MM.1S (cell line): Measurements from ENCODE around the gene HSPB8.

ENCODE experiments used
- DNase-seq: peaks from one replicate; pipeline ENCODE4 v3.0.0-alpha.2; 2015
- H2AFZ ChIP-seq: fragments of 300-600 bp; sonication (generic); 2 replicates; pipeline ENCODE4 v1.6.0; 2016; ENCODE audit warnings: antibody characterized with exemption, low read length
- H3F3A ChIP-seq: fragments of 300-600 bp; sonication (generic); 2 replicates; pipeline ENCODE4 v1.6.1; 2016; ENCODE audit warnings: mild to moderate bottlenecking, antibody characterized with exemption, low read length, moderate library complexity, mixed read lengths; ENCODE audit not compliant: insufficient read depth
- H3K27ac ChIP-seq: fragments of 300-600 bp; sonication (generic); 2 replicates; pipeline ENCODE4 v1.5.1; 2016; ENCODE audit warnings: mild to moderate bottlenecking, low read length
- H3K27me3 ChIP-seq: fragments of 300-600 bp; sonication (generic); replicated peaks from 2 replicates; pipeline ENCODE4 v1.6.0; 2016; ENCODE audit warnings: low read length; ENCODE audit not compliant: insufficient read depth
- H3K36me3 ChIP-seq: fragments of 300-600 bp; sonication (generic); replicated peaks from 2 replicates; pipeline ENCODE4 v1.6.1; 2016; ENCODE audit warnings: mild to moderate bottlenecking, low read length, mixed read lengths; ENCODE audit not compliant: insufficient read depth
- H3K4me1 ChIP-seq: fragments of 300-600 bp; sonication (generic); 2 replicates; pipeline ENCODE4 v1.6.1; 2016; ENCODE audit warnings: low read length, mixed read lengths
- H3K4me2 ChIP-seq: fragments of 300-600 bp; sonication (generic); 2 replicates; pipeline ENCODE4 v1.6.0; 2016; ENCODE audit warnings: low read depth, low read length
- H3K4me3 ChIP-seq: fragments of 300-600 bp; sonication (generic); 2 replicates; pipeline ENCODE4 v1.5.1; 2016; ENCODE audit warnings: low read length, mixed read lengths
- H3K79me2 ChIP-seq: fragments of 300-600 bp; sonication (generic); 2 replicates; pipeline ENCODE4 v1.6.1; 2016; ENCODE audit warnings: mixed run types, low read length, mixed read lengths
- H3K9ac ChIP-seq: fragments of 300-600 bp; sonication (generic); 2 replicates; pipeline ENCODE4 v1.6.1; 2016; ENCODE audit warnings: low read length, mixed read lengths
- H3K9me2 ChIP-seq: fragments of 300-600 bp; sonication (generic); replicated peaks from 2 replicates; pipeline ENCODE4 v1.6.1; 2016; ENCODE audit warnings: mild to moderate bottlenecking, low read length, mixed read lengths; ENCODE audit not compliant: insufficient read depth
- H3K9me3 ChIP-seq: fragments of 300-600 bp; sonication (generic); replicated peaks from 2 replicates; pipeline ENCODE4 v1.6.1; 2016; ENCODE audit warnings: mild to moderate bottlenecking, low read length, mixed read lengths; ENCODE audit not compliant: insufficient read depth
- H4K20me1 ChIP-seq: fragments of 300-600 bp; sonication (generic); 2 replicates; pipeline ENCODE4 v1.6.1; 2016; ENCODE audit warnings: mild to moderate bottlenecking, low read length, moderate library complexity, mixed read lengths; ENCODE audit not compliant: insufficient read depth
- CTCF ChIP-seq: fragments of 300-600 bp; sonication (generic); IDR thresholded peaks from 2 replicates; pipeline ENCODE4 v1.5.1; 2016; ENCODE audit warnings: antibody characterized with exemption, low read length, mixed read lengths
- EZH2 ChIP-seq: fragments of 300-600 bp; sonication (generic); optimal IDR thresholded peaks from 2 replicates; pipeline ENCODE3; 2017; ENCODE audit warnings: low read depth, mild to moderate bottlenecking, antibody characterized with exemption, low read length, mixed read lengths
- EZH2phosphoT487 ChIP-seq: fragments of 300-600 bp; sonication (generic); IDR thresholded peaks from 2 replicates; pipeline ENCODE4 v1.6.1; 2018; ENCODE audit warnings: antibody characterized with exemption, low read length

Gene HSPB8

GRCh38 chr12:119176267-119177055 lies 2.3 kb upstream of the HSPB8 start:
- Histone ChIP-seq H3K9me2 (no peaks in the 10 kb centered on the region), H3K9ac (no peak overlapping the region), H3K79me2 (no peaks in the 10 kb centered on the region), H3K4me3 (no peak overlapping the region), H4K20me1 (no peaks in the 10 kb centered on the region), H3K27ac (no peak overlapping the region), H3K4me1 (no peaks in the 10 kb centered on the region), H3K9me3 (no peaks in the 10 kb centered on the region), H3K36me3 (no peaks in the 10 kb centered on the region), H3K4me2 (no peak overlapping the region), H3K27me3 (no peaks in the 10 kb centered on the region), H2AFZ (no peak overlapping the region), H3F3A (no peaks in the 10 kb centered on the region)
- DNase-seq, result no peak
- no peak for TF ChIP-seq CTCF
- no peak for TF ChIP-seq EZH2phosphoT487
- no peak for TF ChIP-seq EZH2

GRCh38 chr12:119177056-119177325 lies 1.7 kb upstream of the HSPB8 start:
- Histone ChIP-seq H3K27ac (no peak overlapping the region), H3K27me3 (no peaks in the 10 kb centered on the region), H3K79me2 (no peaks in the 10 kb centered on the region), H2AFZ (no peak overlapping the region), H3K9ac (no peak overlapping the region), H4K20me1 (no peaks in the 10 kb centered on the region), H3K9me2 (no peaks in the 10 kb centered on the region), H3K4me3 (no peak overlapping the region), H3K36me3 (no peaks in the 10 kb centered on the region), H3K9me3 (no peaks in the 10 kb centered on the region), H3K4me2 (no peak overlapping the region), H3K4me1 (no peaks in the 10 kb centered on the region), H3F3A (no peaks in the 10 kb centered on the region)
- DNase-seq, result no peak
- TF ChIP-seq CTCF (no peak), EZH2phosphoT487 (no peak), EZH2 (no peak)

- no peak overlapping the region for H2AFZ ChIP-seq
- H3K4me3 ChIP-seq, result no peak overlapping the region
- no peaks in the 10 kb centered on the region for H4K20me1 ChIP-seq
- no peaks in the 10 kb centered on the region for H3F3A ChIP-seq
- DNase-seq, result no peak
- no peaks in the 10 kb centered on the region for H3K9me3 ChIP-seq
- H3K36me3 ChIP-seq, result no peaks in the 10 kb centered on the region
- no peak for TF ChIP-seq CTCF
- TF ChIP-seq EZH2phosphoT487, result no peak
- no peak for TF ChIP-seq EZH2
- no peaks in the 10 kb centered on the region for H3K9me2 ChIP-seq
- no peak overlapping the region for H3K4me2 ChIP-seq
- no peak overlapping the region for H3K9ac ChIP-seq
- no peak overlapping the region for H3K27ac ChIP-seq
- H3K79me2 ChIP-seq, result no peaks in the 10 kb centered on the region
- H3K4me1 ChIP-seq, result no peaks in the 10 kb centered on the region
- no peaks in the 10 kb centered on the region for H3K27me3 ChIP-seq
Observed at GRCh38 chr12:119177724-119178380, 879 bp upstream of the HSPB8 start.
